ENCODE measurements around the gene SUN2. TPM values are rescaled to one million over a fixed set of nuclear protein-coding genes. Genes with fewer than 3 reads are reported as not detected.

Gene SUN2
- total RNA-seq, 1 donor from 2014 or later: 128 TPM

GRCh38 chr22:38788021-38788816, 32.4 kb upstream of the SUN2 start:
- H3K4me1 Mint-ChIP-seq: peaks cover 4% of the 10 kb centered on the region
- H3K27ac Mint-ChIP-seq: no peak overlapping the region
- no peaks in the 10 kb centered on the region for H3K36me3 Mint-ChIP-seq (ENCODE audit: low read depth)
- no peak overlapping the region for H3K4me3 Mint-ChIP-seq
- intact Hi-C loops (cut with micrococcal nuclease): no loop called here
- H3K27me3 Mint-ChIP-seq: no peaks in the 10 kb centered on the region
- no peaks in the 10 kb centered on the region for H3K9me3 Mint-ChIP-seq
- DNase-seq: no peak

- Mint-ChIP-seq H3K36me3 (ENCODE audit: low read depth) (no peaks in the 10 kb centered on the region), H3K4me1 (peaks cover 4% of the 10 kb centered on the region), H3K27me3 (no peaks in the 10 kb centered on the region), H3K9me3 (no peaks in the 10 kb centered on the region), H3K4me3 (no peak overlapping the region), H3K27ac (no peak overlapping the region)
- intact Hi-C loops (cut with micrococcal nuclease): no loop called here
- DNase-seq: no peak
Measured at GRCh38 chr22:38786631-38787030, 30.8 kb upstream of the SUN2 start.

GRCh38 chr22:38784856-38785255, 29.1 kb upstream of the SUN2 start:
- intact Hi-C loops (cut with micrococcal nuclease): no loop called here
- Mint-ChIP-seq H3K27ac (no peak overlapping the region), H3K9me3 (no peaks in the 10 kb centered on the region), H3K4me3 (no peak overlapping the region), H3K27me3 (no peaks in the 10 kb centered on the region), H3K36me3 (ENCODE audit: low read depth) (no peaks in the 10 kb centered on the region), H3K4me1 (peaks cover 4% of the 10 kb centered on the region)
- no peak for DNase-seq

- intact Hi-C loops (cut with micrococcal nuclease): no loop called here
Measured at GRCh38 chr22:38784035-38784434, 28.2 kb upstream of the SUN2 start.

GRCh38 chr22:38783095-38783615, 27.4 kb upstream of the SUN2 start:
- DNase-seq: no peak
- intact Hi-C loops (cut with micrococcal nuclease): no loop called here
- Mint-ChIP-seq H3K4me1 (peaks cover 4% of the 10 kb centered on the region), H3K27me3 (no peaks in the 10 kb centered on the region), H3K4me3 (no peak overlapping the region), H3K36me3 (ENCODE audit: low read depth) (no peaks in the 10 kb centered on the region), H3K27ac (no peak overlapping the region), H3K9me3 (no peaks in the 10 kb centered on the region)

More at GRCh38 chr22:38784035-38784434, 28.2 kb upstream of the SUN2 start:
- Mint-ChIP-seq H3K4me3 (no peak overlapping the region), H3K4me1 (peaks cover 4% of the 10 kb centered on the region), H3K27me3 (no peaks in the 10 kb centered on the region), H3K9me3 (no peaks in the 10 kb centered on the region), H3K27ac (no peak overlapping the region), H3K36me3 (ENCODE audit: low read depth) (no peaks in the 10 kb centered on the region)
- no peak for DNase-seq

- H3K4me1 Mint-ChIP-seq: peaks cover 4% of the 10 kb centered on the region
- intact Hi-C loops (cut with micrococcal nuclease): no loop called here
- no peaks in the 10 kb centered on the region for H3K27me3 Mint-ChIP-seq
- no peak for DNase-seq
- no peaks in the 10 kb centered on the region for H3K36me3 Mint-ChIP-seq (ENCODE audit: low read depth)
- H3K9me3 Mint-ChIP-seq: no peaks in the 10 kb centered on the region
- H3K27ac Mint-ChIP-seq: no peak overlapping the region
- H3K4me3 Mint-ChIP-seq: no peak overlapping the region
Measured at GRCh38 chr22:38782402-38783094, 26.8 kb upstream of the SUN2 start.

GRCh38 chr22:38781033-38781432, 25.2 kb upstream of the SUN2 start:
- Mint-ChIP-seq H3K36me3 (ENCODE audit: low read depth) (no peaks in the 10 kb centered on the region), H3K27me3 (no peaks in the 10 kb centered on the region), H3K4me3 (no peak overlapping the region), H3K9me3 (no peaks in the 10 kb centered on the region), H3K27ac (no peak overlapping the region), H3K4me1 (peaks cover 4% of the 10 kb centered on the region)
- no peak for DNase-seq
- intact Hi-C loops (cut with micrococcal nuclease): no loop called here

GRCh38 chr22:38777087-38777671, 21.4 kb upstream of the SUN2 start:
- Mint-ChIP-seq H3K36me3 (ENCODE audit: low read depth) (no peaks in the 10 kb centered on the region), H3K27ac (no peak overlapping the region), H3K27me3 (no peaks in the 10 kb centered on the region), H3K4me1 (peaks cover 7% of the 10 kb centered on the region), H3K4me3 (no peak overlapping the region), H3K9me3 (no peaks in the 10 kb centered on the region)
- DNase-seq: no peak
- intact Hi-C loops (cut with micrococcal nuclease): no loop called here

- intact Hi-C loops (cut with micrococcal nuclease): no loop called here
- H3K27ac Mint-ChIP-seq: no peak overlapping the region
- H3K9me3 Mint-ChIP-seq: no peaks in the 10 kb centered on the region
- no peak overlapping the region for H3K4me3 Mint-ChIP-seq
- peaks cover 7% of the 10 kb centered on the region for H3K4me1 Mint-ChIP-seq
- no peak for DNase-seq
- H3K36me3 Mint-ChIP-seq (ENCODE audit: low read depth): no peaks in the 10 kb centered on the region
- H3K27me3 Mint-ChIP-seq: no peaks in the 10 kb centered on the region
Measured at GRCh38 chr22:38776086-38776485, 20.3 kb upstream of the SUN2 start.

GRCh38 chr22:38775656-38776055, 19.9 kb upstream of the SUN2 start:
- no peaks in the 10 kb centered on the region for H3K9me3 Mint-ChIP-seq
- no peak overlapping the region for H3K4me3 Mint-ChIP-seq
- H3K36me3 Mint-ChIP-seq (ENCODE audit: low read depth): no peaks in the 10 kb centered on the region
- H3K27ac Mint-ChIP-seq: peak overlapping the region; percentile 41
- no peak for DNase-seq
- no peaks in the 10 kb centered on the region for H3K27me3 Mint-ChIP-seq
- intact Hi-C loops (cut with micrococcal nuclease): no loop called here
- peaks cover 7% of the 10 kb centered on the region for H3K4me1 Mint-ChIP-seq

- no peaks in the 10 kb centered on the region for H3K9me3 Mint-ChIP-seq
- peaks cover 7% of the 10 kb centered on the region for H3K4me1 Mint-ChIP-seq
- intact Hi-C loops (cut with micrococcal nuclease): no loop called here
- no peak for DNase-seq
- H3K4me3 Mint-ChIP-seq: no peak overlapping the region
- H3K36me3 Mint-ChIP-seq (ENCODE audit: low read depth): no peaks in the 10 kb centered on the region
- no peaks in the 10 kb centered on the region for H3K27me3 Mint-ChIP-seq
- no peak overlapping the region for H3K27ac Mint-ChIP-seq
Measured at GRCh38 chr22:38774496-38775166, 18.8 kb upstream of the SUN2 start.

- Mint-ChIP-seq H3K27ac (no peak overlapping the region), H3K4me3 (no peak overlapping the region), H3K36me3 (ENCODE audit: low read depth) (no peaks in the 10 kb centered on the region), H3K27me3 (no peaks in the 10 kb centered on the region), H3K4me1 (peaks cover 9% of the 10 kb centered on the region), H3K9me3 (no peaks in the 10 kb centered on the region)
- intact Hi-C loops (cut with micrococcal nuclease): no loop called here
- no peak for DNase-seq
Measured at GRCh38 chr22:38773363-38773946, 17.7 kb upstream of the SUN2 start.

GRCh38 chr22:38772623-38772873, 16.8 kb upstream of the SUN2 start:
- H3K4me3 Mint-ChIP-seq: no peak overlapping the region
- no peaks in the 10 kb centered on the region for H3K27me3 Mint-ChIP-seq
- H3K9me3 Mint-ChIP-seq: no peaks in the 10 kb centered on the region
- H3K4me1 Mint-ChIP-seq: peaks cover 9% of the 10 kb centered on the region
- DNase-seq: no peak
- H3K27ac Mint-ChIP-seq: no peak overlapping the region
- intact Hi-C loops (cut with micrococcal nuclease): no loop called here
- no peaks in the 10 kb centered on the region for H3K36me3 Mint-ChIP-seq (ENCODE audit: low read depth)

Measured in activated CD4-positive, alpha-beta T cell treated with anti-CD3 and anti-CD28 coated beads, Interleukin-2, amount 10 ng/mL, durations not matched to agents 24 days and 14 days (primary cell).